Testis (tissue), 3 donors: ENCODE measurements around the gene RIPOR2. TPM values are rescaled to one million over a fixed set of nuclear protein-coding genes. Genes with fewer than 3 reads are reported as not detected.

ENCODE experiments used
- DNase-seq: peaks from one replicate; pipeline ENCODE4 v3.0.0-alpha.2; 2019
- H3K27ac ChIP-seq, 2 donors: fragments of 200-600 bp; sonication (generic); one replicate each; pipeline ENCODE4 v1.5.1; 2019
- H3K27me3 ChIP-seq: fragments of 200-600 bp; sonication (generic); one replicate; pipeline ENCODE4 v1.5.1; 2019
- H3K36me3 ChIP-seq: fragments of 200-600 bp; sonication (generic); one replicate; pipeline ENCODE4 v1.5.1; 2017; ENCODE audit warnings: low read depth; ENCODE audit errors: missing control alignments
- H3K4me1 ChIP-seq: fragments of 200-600 bp; sonication (generic); one replicate; pipeline ENCODE4 v1.5.1; 2019
- H3K4me3 ChIP-seq, 2 donors: fragments of 200-600 bp; sonication (generic); one replicate each; pipeline ENCODE4 v1.5.1; 2017 to 2019
- H3K9me3 ChIP-seq: fragments of 200-600 bp; sonication (generic); one replicate; pipeline ENCODE4 v1.5.1; 2017
- POLR2A ChIP-seq: fragments of 450-650 bp; IDR thresholded peaks from one replicate; pipeline ENCODE4 v1.6.1; 2017; ENCODE audit warnings: antibody characterized with exemption, mild to moderate bottlenecking, moderate library complexity
- WGBS, 2 donors: methylation state at CpG; one replicate each; pipeline ENCODE4 v1.1.5; 2018; 5-methylcytosine and 5-hydroxymethylcytosine counted together
- intact Hi-C: fragments of 100-400 bp; cut with DNase I; formaldehyde crosslinking; loops from one replicate; pipeline ENCODE4 v1.15.1; 2023; ENCODE audit warnings: low total_unique reads
- polyA plus RNA-seq: library from polyadenylated mRNA; stranded (reverse); fragments of 350-450 nt; fragmentation: Illumina TruSeq; extraction: RNeasy Lipid Tissue Mini Kit (QIAGEN cat#74804); gene quantifications from one replicate; pipeline ENCODE4 v1.2.3, GENCODE V29; 2014; ENCODE audit warnings: low read depth, low replicate concordance; ENCODE audit not compliant: insufficient read depth
- total RNA-seq, 2 donors: library from RNA; depleted of rRNA; stranded (reverse); fragments of >200 nt; gene quantifications; one replicate each; pipeline ENCODE4 v1.2.3, GENCODE V29; 2016
- TF ChIP-seq, protein P1 (sequence below), 3 experiments: fragments of 450-650 bp in 2 of 3; fragments of 200-600 bp in 1 of 3; sonication (generic) in 1 of 3; IDR thresholded peaks; one replicate each; pipeline ENCODE4 v1.5.1; 2016 to 2019; ENCODE audit warnings: antibody characterized with exemption in 3 of 3, mild to moderate bottlenecking in 2 of 3, moderate library complexity in 1 of 3

The RIPOR2 gene
- total and polyA plus RNA-seq, 3 donors from 2014 or later: 3.7 to 15.1 (median 10.0) TPM

- no peaks in the 10 kb centered on the region for H3K36me3 ChIP-seq
- 64 to 74% methylated on average over 4 of the region's 4 CpGs for WGBS, 2 donors
- no peaks in the 10 kb centered on the region for H3K9me3 ChIP-seq
- no peak overlapping the region for H3K27ac ChIP-seq
- DNase-seq: no peak
- H3K4me3 ChIP-seq: no peak overlapping the region
- intact Hi-C loops: no loop called here
- TF ChIP-seq POLR2A: no peak
- TF ChIP-seq, protein P1, sequence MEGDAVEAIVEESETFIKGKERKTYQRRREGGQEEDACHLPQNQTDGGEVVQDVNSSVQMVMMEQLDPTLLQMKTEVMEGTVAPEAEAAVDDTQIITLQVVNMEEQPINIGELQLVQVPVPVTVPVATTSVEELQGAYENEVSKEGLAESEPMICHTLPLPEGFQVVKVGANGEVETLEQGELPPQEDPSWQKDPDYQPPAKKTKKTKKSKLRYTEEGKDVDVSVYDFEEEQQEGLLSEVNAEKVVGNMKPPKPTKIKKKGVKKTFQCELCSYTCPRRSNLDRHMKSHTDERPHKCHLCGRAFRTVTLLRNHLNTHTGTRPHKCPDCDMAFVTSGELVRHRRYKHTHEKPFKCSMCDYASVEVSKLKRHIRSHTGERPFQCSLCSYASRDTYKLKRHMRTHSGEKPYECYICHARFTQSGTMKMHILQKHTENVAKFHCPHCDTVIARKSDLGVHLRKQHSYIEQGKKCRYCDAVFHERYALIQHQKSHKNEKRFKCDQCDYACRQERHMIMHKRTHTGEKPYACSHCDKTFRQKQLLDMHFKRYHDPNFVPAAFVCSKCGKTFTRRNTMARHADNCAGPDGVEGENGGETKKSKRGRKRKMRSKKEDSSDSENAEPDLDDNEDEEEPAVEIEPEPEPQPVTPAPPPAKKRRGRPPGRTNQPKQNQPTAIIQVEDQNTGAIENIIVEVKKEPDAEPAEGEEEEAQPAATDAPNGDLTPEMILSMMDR (IDR thresholded peaks at IDR 0.05): no peak
- no peaks in the 10 kb centered on the region for H3K27me3 ChIP-seq
- peaks cover 16% of the 10 kb centered on the region for H3K4me1 ChIP-seq
Observed at GRCh38 chr6:24980507-24981385, 45.0 kb upstream of the RIPOR2 start.

DNA sequence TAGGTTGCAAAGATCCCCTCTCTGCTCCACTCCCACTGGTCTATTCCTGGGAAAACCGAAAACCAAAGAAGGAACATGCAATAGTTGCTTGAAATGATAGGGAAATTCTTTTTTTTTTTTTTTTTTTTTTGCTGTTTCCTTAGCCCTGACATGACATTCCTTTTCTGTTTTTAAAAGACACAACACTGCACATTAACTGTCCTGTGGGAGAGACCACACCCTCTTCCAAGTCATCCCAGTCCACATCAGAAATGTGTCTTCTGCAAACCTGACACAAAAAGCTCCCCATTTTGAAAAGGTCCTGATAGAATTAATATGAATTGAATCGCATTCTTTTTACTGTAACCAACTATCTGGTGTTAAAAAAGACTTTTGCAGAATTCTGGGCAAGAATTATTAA lies 43.4 kb upstream of the RIPOR2 start:
- H3K27ac ChIP-seq: no peak overlapping the region
- WGBS, 2 donors: 67 to 72% methylated on average over 2 of the region's 2 CpGs

GRCh38 chr6:24974182-24975171 lies 38.7 kb upstream of the RIPOR2 start:
- Histone ChIP-seq H3K4me1 (no peaks in the 10 kb centered on the region), H3K4me3 (no peak overlapping the region), H3K27me3 (no peaks in the 10 kb centered on the region), H3K27ac (no peak overlapping the region), H3K9me3 (no peaks in the 10 kb centered on the region), H3K36me3 (no peaks in the 10 kb centered on the region)
- WGBS, 2 donors: 91 to 95% methylated on average over 7 of the region's 7 CpGs
- DNase-seq: no peak
- intact Hi-C loops: no loop called here
- no peak for TF ChIP-seq POLR2A
- TF ChIP-seq, protein P1 (IDR thresholded peaks at IDR 0.05): no peak

More for the DNA sequence above, 43.4 kb upstream of the RIPOR2 start:
- no peak for DNase-seq
- Histone ChIP-seq H3K4me1 (peaks cover 16% of the 10 kb centered on the region), H3K36me3 (no peaks in the 10 kb centered on the region), H3K4me3 (no peak overlapping the region), H3K9me3 (no peaks in the 10 kb centered on the region), H3K27me3 (no peaks in the 10 kb centered on the region)
- no peak for TF ChIP-seq POLR2A
- TF ChIP-seq, protein P1 (IDR thresholded peaks at IDR 0.05): no peak
- intact Hi-C loops: no loop called here

DNA sequence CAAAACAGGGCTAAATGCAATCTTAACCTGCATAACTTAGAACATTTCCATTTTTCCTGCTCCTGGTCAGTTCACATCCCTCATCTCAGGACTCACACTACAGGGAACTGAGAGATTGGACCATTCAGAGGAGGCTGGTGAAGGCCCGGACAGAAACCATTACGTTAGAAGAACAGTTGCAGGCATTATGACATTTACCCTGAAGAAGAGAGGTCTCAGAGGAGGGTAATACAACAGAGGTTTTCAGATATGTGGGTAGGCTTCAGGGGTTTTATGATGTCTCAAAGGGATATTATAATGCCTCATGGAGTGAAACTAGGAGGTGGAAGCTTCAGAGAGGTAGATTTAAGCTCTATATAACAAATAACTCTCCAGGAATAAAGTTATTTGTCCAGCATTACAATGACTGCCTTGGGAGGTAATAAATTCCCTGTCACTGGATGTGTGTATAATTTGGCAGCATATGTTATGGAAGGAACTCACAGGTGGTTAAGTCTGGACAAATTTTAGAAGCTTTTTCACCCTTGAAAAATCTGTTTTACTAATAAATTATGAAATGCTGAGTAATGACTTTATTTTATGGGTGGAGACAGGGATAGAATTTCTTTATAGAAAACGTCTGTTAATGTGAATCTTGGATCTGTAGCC lies 36.7 kb upstream of the RIPOR2 start:
- no peak overlapping the region for H3K4me3 ChIP-seq
- WGBS, 2 donors: 66 to 80% methylated on average over 3 of the region's 3 CpGs
- no peaks in the 10 kb centered on the region for H3K9me3 ChIP-seq
- H3K27ac ChIP-seq: no peak overlapping the region
- intact Hi-C loops: no loop called here
- no peaks in the 10 kb centered on the region for H3K27me3 ChIP-seq
- no peak for TF ChIP-seq POLR2A
- TF ChIP-seq, protein P1 (IDR thresholded peaks at IDR 0.05): no peak
- H3K36me3 ChIP-seq: no peaks in the 10 kb centered on the region
- H3K4me1 ChIP-seq: no peaks in the 10 kb centered on the region
- no peak for DNase-seq
